Dendritic cell treated with granulocyte-macrophage colony-stimulating factor and Interleukin-4, amounts not matched to agents 40 ng/mL and 50 ng/mL, for 4 days (primary cell): ENCODE measurements around the gene NCAM2.

Experiments
- H3K27ac Mint-ChIP-seq: one replicate; pipeline ENCODE4 v1.8.0; 2022; ENCODE audit warnings: mild to moderate bottlenecking, mixed read lengths
- H3K27me3 Mint-ChIP-seq: one replicate; pipeline ENCODE4 v1.8.0; 2022; ENCODE audit warnings: mild to moderate bottlenecking, mixed read lengths
- H3K36me3 Mint-ChIP-seq: one replicate; pipeline ENCODE4 v1.8.0; 2022; ENCODE audit warnings: low read depth, mixed read lengths
- H3K4me1 Mint-ChIP-seq: one replicate; pipeline ENCODE4 v1.8.0; 2022; ENCODE audit warnings: low read depth, mixed read lengths
- H3K4me3 Mint-ChIP-seq: one replicate; pipeline ENCODE4 v1.8.0; 2022; ENCODE audit warnings: mild to moderate bottlenecking, moderate library complexity, mixed read lengths
- H3K9me3 Mint-ChIP-seq: one replicate; pipeline ENCODE4 v1.8.0; 2022; ENCODE audit warnings: mixed read lengths
- intact Hi-C: fragments of 100-400 bp; cut with micrococcal nuclease; formaldehyde crosslinking; loops from one replicate; pipeline ENCODE4 v1.15.0; 2022

The NCAM2 gene

DNA sequence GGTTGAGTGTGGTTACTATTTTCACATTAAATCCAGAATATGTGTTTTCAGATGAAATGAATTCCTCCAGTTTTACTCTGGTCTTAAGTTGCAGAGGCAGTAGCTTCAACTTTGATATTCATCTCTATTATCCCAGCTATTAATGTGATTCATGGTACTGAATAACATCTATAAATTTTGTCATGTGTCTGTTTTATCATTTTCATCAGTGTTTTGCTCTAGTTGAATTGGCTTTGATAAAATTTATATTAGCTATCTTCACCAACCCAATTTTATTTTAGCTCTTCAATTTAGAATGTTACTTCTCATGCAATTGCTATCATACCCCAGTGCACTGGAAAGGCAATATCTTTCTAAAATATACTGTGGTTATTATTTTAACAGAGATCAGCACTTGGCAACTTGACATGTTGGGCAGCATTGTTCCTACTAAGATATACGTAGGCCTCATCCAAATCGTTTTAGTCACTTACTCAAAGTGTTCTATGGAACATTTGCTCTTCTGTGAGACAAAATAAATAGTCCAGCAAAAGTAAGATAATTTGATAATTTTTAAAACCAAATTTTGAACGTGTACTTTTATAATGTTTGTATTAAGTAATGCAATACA lies 184.3 kb downstream of the NCAM2 start:
- Mint-ChIP-seq H3K4me3 (no peak overlapping the region), H3K9me3 (no peaks in the 10 kb centered on the region), H3K36me3 (no peaks in the 10 kb centered on the region), H3K27ac (no peak overlapping the region), H3K27me3 (peaks cover 6% of the 10 kb centered on the region), H3K4me1 (no peaks in the 10 kb centered on the region)
- intact Hi-C loops, result no loop called here

DNA sequence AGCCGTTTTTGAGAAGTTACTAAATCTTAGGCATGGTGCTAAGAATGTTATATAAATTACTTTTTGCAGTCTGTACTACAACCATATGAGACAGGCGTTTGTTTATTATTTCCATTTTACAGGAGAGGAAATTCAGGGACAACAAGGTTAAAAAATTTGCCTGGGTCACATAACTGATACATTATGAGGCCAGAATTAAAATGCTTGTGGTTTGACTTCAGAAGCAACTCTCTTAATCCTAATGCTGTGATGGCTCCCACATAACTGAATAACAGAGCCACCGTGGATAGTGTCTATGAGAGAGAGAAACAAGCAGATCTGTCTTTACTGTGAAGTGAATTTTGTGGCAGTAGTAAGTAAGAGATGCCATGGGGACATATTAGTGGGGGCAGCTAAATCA lies 184.9 kb downstream of the NCAM2 start:
- intact Hi-C loops, result no loop called here
- Mint-ChIP-seq H3K36me3 (no peaks in the 10 kb centered on the region), H3K27ac (no peak overlapping the region), H3K27me3 (peaks cover 6% of the 10 kb centered on the region), H3K4me3 (no peak overlapping the region), H3K9me3 (no peaks in the 10 kb centered on the region), H3K4me1 (no peaks in the 10 kb centered on the region)

DNA sequence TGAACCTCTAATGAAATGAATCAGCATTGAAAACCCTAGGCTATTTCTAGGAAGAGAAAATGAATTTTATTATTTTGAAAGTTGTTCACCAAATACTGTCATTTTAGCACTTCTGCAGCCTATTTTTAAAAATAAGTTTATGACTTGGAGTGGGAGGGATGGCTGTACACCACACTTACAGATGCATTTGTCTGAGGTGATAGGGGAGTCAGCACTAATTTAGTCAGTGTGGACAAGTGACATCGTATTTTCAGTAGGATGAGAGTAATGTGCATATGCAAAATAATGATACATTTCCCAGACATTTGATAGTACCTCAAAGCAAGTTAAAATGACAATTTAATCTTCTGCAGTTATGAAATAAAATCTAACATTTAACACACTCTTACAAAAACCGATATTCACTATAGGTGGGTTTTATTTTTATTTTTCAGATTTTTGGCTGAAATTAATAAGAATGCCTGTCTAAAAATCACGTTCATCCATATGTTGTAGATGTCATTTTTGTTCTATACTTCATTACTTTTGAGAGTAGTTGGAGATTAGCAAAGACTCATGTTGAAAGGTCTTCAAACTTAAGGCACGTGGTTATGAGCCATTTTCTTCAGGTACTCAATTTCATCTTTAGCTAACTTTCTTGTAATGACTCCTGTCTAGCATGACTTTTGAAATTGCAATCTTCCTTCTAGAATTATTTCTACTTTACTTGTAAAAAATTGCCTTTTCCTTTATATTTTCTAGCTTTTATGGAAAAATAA lies 186.7 kb downstream of the NCAM2 start:
- H3K36me3 Mint-ChIP-seq, result no peaks in the 10 kb centered on the region
- H3K27me3 Mint-ChIP-seq, result peaks cover 10% of the 10 kb centered on the region
- H3K27ac Mint-ChIP-seq, result no peak overlapping the region
- no peaks in the 10 kb centered on the region for H3K9me3 Mint-ChIP-seq
- H3K4me3 Mint-ChIP-seq, result no peak overlapping the region
- H3K4me1 Mint-ChIP-seq, result no peaks in the 10 kb centered on the region
- intact Hi-C loops, result no loop called here

DNA sequence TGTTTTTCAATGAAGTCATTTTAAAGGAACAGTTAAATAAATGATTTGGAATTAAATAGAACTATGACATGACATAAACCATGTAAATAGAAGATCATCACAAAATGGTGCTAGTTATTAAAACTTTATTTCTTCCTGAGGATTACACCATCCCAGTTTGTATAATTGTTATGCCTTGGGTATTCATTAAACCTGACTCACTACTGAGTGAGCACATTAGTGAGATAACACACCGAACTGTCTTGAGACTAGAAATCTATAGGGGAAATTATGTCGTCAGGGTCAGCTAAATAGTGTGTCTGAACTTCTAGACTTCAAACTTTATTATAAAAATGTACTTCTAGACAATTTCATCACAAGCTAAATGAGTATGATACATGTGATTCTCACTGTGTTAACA lies 189.4 kb downstream of the NCAM2 start:
- Mint-ChIP-seq H3K27me3 (peaks cover 27% of the 10 kb centered on the region), H3K27ac (no peak overlapping the region), H3K4me1 (peaks cover 12% of the 10 kb centered on the region), H3K4me3 (no peak overlapping the region), H3K36me3 (no peaks in the 10 kb centered on the region), H3K9me3 (no peaks in the 10 kb centered on the region)
- intact Hi-C loops, result no loop called here

DNA sequence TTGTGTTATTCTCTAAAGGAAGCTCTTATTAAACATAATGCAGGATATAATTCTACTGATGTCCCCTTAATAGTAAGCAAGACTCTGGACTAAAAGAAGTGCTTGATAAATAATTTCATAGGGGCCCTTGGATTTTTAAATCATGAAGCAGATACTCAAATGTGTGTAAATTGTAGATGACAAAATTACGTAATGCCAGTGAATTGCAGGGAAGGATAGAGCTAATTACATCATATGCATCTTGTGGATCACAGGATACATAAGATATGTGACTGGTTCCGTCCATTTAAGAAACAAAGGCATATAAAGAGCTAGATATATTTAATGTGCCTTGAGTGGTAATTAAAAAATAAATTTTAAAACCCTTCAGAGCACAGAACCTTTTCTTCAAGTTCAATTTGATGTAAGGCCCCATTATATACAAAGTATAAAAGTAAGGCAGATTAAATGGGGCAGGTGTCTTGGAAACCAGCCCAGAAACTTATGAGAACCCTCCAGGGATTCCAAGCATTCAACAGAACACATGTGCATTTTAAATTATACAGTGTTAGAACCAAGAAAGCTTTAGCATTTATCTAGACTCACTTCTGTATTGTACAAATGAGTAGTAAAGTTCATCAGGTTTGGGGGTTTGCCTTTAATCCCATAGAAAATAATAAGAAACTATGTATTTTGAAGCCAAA lies 190.4 kb downstream of the NCAM2 start:
- H3K4me1 Mint-ChIP-seq, result peaks cover 13% of the 10 kb centered on the region
- no peaks in the 10 kb centered on the region for H3K36me3 Mint-ChIP-seq
- intact Hi-C loops, result no loop called here
- H3K27me3 Mint-ChIP-seq, result peaks cover 28% of the 10 kb centered on the region
- no peaks in the 10 kb centered on the region for H3K9me3 Mint-ChIP-seq
- H3K27ac Mint-ChIP-seq, result no peak overlapping the region
- H3K4me3 Mint-ChIP-seq, result no peak overlapping the region

DNA sequence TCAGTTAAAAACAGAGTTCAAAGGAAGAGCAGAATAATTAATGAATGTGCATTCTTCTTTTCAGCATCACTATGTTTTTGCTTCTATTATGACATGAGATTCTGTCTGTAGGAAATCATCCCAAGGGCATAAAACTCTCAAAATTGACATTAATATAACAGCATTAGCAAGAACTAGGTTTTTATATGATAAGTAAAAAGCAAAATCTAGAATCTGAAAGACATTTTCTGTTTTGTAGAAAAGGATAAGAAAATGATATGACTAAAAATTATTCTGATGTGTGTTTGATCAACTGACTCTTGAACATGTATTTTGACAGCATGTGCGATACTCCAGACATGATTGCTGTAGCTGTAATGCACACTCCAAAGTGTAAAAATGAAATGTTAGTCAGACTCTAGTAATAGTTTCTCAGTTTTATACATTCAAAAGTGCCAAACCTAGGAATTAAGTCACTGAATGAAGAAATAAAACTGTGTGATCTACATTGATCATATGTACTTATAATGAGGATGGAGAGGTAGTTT lies 197.3 kb downstream of the NCAM2 start:
- no peaks in the 10 kb centered on the region for H3K9me3 Mint-ChIP-seq

DNA sequence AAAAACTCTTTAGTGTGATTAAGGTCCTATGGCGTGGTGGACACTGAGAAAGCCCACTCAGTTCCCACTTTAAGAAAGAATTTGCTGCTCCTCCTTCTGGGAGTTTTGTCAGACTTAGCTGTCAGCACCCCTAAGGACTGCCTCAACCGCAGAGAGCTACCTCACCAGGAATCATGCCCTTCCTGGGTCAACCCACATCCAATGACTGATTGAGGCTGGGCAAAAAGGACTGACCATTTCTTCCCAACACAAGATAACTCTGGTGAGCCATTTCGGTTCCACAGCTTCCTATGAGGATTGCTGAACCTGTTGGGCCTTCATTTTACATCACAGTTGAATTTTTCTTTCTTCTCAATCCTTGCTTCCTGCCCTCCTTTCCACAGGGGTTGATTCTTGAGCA lies 197.9 kb downstream of the NCAM2 start:
- H3K4me3 Mint-ChIP-seq, result no peak overlapping the region
- no peaks in the 10 kb centered on the region for H3K36me3 Mint-ChIP-seq
- H3K27me3 Mint-ChIP-seq, result peaks cover 40% of the 10 kb centered on the region
- H3K9me3 Mint-ChIP-seq, result no peaks in the 10 kb centered on the region
- no peak overlapping the region for H3K27ac Mint-ChIP-seq
- peaks cover 31% of the 10 kb centered on the region for H3K4me1 Mint-ChIP-seq
- intact Hi-C loops, result no loop called here

More for the DNA sequence above, 197.3 kb downstream of the NCAM2 start:
- H3K4me1 Mint-ChIP-seq, result peaks cover 31% of the 10 kb centered on the region
- peaks cover 41% of the 10 kb centered on the region for H3K27me3 Mint-ChIP-seq
- intact Hi-C loops, result no loop called here
- no peak overlapping the region for H3K27ac Mint-ChIP-seq
- no peaks in the 10 kb centered on the region for H3K36me3 Mint-ChIP-seq
- H3K4me3 Mint-ChIP-seq, result no peak overlapping the region

DNA sequence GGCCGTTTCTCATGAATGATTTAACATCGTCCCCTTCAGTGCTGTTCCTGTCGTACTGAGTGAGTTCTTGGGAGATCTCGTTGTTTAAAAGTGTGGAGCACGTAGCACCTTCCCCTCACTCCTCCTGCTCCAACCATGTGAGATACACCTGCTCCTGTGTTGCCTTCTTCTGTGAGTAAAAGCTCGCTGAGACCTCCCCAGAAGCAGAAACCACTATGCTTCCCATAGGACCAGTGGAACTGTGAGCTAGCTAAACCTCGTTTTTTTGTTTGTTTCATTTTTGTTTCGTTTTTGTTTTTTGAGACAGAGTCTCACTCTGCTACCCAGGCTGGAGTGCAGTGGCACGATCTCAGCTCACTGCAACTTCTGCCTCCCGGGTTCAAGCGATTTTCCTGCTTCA lies 198.6 kb downstream of the NCAM2 start:
- Mint-ChIP-seq H3K27ac (no peak overlapping the region), H3K9me3 (no peaks in the 10 kb centered on the region), H3K36me3 (no peaks in the 10 kb centered on the region), H3K4me3 (no peak overlapping the region), H3K27me3 (peaks cover 35% of the 10 kb centered on the region), H3K4me1 (peaks cover 33% of the 10 kb centered on the region)
- intact Hi-C loops, result no loop called here

DNA sequence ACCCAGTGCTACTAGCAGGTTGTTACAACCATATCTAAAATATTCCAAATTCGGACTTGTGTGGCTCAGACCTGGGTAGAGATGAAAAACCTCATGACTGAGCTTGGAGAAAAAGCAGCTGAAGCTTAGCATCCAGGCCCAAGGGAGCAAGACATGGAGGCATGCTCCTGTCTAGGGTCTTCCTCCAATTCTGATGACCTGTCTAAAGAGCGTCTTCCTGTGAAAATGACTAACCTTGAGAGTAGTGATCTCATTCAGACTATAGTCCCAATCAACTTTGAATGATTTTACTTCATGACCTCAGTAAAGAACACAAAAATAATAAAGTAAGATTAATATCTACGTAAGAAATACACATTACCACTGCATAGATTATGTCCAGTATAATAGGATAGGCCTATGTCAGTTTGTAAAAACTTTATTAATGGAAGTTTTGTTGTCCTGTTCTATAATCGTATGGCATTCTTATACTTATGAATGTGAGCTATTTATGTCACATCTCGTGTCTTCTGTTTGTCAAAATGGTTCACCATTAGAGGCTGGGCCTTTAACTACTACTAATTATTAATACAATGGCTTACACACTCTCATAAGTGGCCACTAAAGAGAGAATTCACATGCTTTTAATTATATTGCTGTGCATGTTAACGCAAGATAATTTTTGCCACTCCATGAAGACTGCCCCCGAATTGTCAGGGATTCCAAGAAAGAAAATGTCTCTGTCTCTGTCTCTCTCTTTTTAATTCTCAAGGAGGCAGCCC lies 201.3 kb downstream of the NCAM2 start:
- intact Hi-C loops, result no loop called here
- Mint-ChIP-seq H3K4me3 (peak overlapping the region; percentile 51), H3K9me3 (no peaks in the 10 kb centered on the region), H3K36me3 (no peaks in the 10 kb centered on the region), H3K27me3 (peaks cover 28% of the 10 kb centered on the region), H3K27ac (peak overlapping the region; percentile 71), H3K4me1 (peaks cover 27% of the 10 kb centered on the region)

DNA sequence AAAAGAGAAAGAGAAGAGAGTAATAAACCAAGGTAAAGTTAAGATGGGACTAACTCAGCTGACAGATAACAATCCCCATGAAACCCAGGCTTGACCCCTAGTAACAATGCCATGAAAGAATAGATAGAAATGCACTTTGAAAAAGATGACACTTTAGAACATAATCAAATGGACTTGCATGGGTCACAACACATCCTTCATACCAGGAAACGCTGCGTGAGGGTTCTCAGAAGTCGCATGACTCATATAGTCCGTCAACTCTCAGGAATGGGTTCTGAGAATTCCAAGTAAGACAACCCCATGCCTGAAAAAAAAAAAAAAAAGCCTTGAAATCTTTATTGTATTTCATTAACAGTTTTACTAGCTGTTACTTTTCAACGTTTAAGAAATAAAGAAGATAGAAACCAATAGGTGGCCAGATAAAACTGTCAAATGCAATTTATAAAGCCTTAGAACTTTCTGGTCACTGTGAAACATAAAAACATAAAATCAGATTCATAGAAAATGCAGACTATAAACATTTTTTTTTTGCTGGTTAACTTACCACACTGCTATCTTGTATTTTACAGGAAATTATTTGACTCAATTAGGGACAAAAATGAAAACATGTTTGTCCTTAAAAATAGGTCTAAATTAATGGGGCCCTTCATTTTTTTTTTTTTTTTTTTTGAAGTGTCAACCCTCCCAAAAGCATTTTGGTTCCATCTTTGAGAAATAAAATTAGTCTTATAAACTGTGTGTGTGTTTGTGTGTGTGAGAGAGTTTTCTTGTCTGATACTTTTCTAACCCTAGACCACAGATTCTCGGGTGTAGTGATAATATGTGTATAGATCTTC lies 202.1 kb downstream of the NCAM2 start:
- Mint-ChIP-seq H3K4me1 (peaks cover 27% of the 10 kb centered on the region), H3K9me3 (no peaks in the 10 kb centered on the region), H3K27ac (peak overlapping the region; percentile 71), H3K27me3 (peaks cover 24% of the 10 kb centered on the region), H3K4me3 (peak overlapping the region; percentile 51), H3K36me3 (no peaks in the 10 kb centered on the region)
- intact Hi-C loops, result no loop called here

DNA sequence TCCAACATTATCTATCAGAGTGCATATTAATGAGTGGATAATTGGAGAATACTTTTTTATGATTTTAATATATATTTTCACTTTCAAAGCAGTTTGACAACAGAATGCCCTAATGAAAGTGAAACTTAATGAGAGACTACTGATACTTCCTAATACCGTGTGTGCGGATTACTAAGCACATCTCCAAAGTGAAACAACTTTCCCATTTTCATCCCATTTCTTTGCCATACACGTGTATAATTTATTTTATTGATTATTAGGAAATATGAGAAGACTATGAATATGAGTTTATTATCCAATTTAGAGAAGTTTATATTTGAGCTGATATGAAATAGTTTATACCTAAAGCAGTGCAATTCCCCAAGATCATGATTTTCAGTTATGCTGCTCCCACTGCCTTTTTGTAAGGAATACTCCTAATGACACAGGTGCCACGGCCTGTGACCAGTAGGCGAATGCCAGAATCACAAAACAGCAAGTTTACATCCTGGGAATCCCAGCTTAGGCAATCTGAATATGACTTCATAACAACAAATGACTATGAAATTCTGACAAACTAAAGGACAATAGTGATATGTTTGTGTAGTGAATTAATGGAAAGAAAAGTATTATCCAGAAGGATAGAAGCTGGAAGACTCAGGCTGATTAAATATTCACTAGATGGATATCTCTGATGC lies 202.9 kb downstream of the NCAM2 start:
- Mint-ChIP-seq H3K9me3 (no peaks in the 10 kb centered on the region), H3K4me3 (peak overlapping the region; percentile 51), H3K27ac (peak overlapping the region; percentile 71)

DNA sequence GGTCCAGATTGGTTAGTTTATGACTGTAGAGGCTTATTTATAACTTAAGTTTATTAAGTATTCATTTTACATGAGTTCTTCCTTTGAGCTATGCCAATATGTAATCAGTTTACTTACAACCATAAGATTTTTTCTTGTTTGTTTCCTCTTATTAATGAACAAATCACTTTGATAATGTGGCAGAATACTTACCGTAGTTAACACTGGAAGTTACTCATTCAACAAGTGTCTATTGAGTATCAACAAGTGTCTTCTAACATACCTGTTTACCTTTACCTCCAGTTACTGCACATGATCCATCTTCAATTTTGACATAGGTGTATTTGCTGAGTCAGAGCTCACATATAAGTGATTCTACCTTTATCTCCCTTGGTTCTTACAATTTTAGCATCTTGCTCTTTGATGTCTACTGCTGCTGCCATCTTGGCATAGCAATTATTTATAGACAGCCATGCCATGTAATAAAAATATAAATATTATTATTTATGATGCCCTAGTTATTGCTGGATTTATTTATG lies 205.7 kb downstream of the NCAM2 start:
- H3K4me3 Mint-ChIP-seq, result no peak overlapping the region
- H3K4me1 Mint-ChIP-seq, result peaks cover 20% of the 10 kb centered on the region
- intact Hi-C loops, result no loop called here
- peaks cover 4% of the 10 kb centered on the region for H3K27me3 Mint-ChIP-seq
- no peak overlapping the region for H3K27ac Mint-ChIP-seq
- no peaks in the 10 kb centered on the region for H3K9me3 Mint-ChIP-seq
- no peaks in the 10 kb centered on the region for H3K36me3 Mint-ChIP-seq

More for the DNA sequence above, 202.9 kb downstream of the NCAM2 start:
- H3K4me1 Mint-ChIP-seq, result peaks cover 27% of the 10 kb centered on the region
- H3K27me3 Mint-ChIP-seq, result peaks cover 20% of the 10 kb centered on the region
- intact Hi-C loops, result no loop called here
- no peaks in the 10 kb centered on the region for H3K36me3 Mint-ChIP-seq
